ENCODE results near the gene EXOC4. TPM values are rescaled to one million over a fixed set of nuclear protein-coding genes. Genes with fewer than 3 reads are reported as not detected.
A peak's percentile ranks its signal among the peaks of the same experiment; 100 is the strongest.

Gene EXOC4
- total RNA-seq, 2 donors from 2014 or later, result 62.0 to 146 TPM

GRCh38 chr7:133284092-133284491 lies 31.2 kb downstream of the EXOC4 start:
- H3K9me3 ChIP-seq, result no peaks in the 10 kb centered on the region
- intact Hi-C loops (cut with DNase I), result no loop called here
- H3K4me3 ChIP-seq, result no peak overlapping the region
- no peak overlapping the region for H3K27ac ChIP-seq
- DNase-seq (no peak), ATAC-seq (peak; percentile 58)
- TF ChIP-seq CTCF (IDR thresholded peaks at IDR 0.05) (no peak), POLR2A (IDR thresholded peaks at IDR 0.05) (no peak)
- peaks cover 0 to 1% of the 10 kb centered on the region in 2 donors for H3K36me3 ChIP-seq (replicated peaks in 1 of 2; ENCODE audit: insufficient read depth in 1 of 2, low read depth in 2 of 2)
- H3K27me3 ChIP-seq, result no peaks in the 10 kb centered on the region
- peaks cover 7% of the 10 kb centered on the region for H3K4me1 ChIP-seq
- 33 to 43% methylated on average over 2 of the region's 2 CpGs for WGBS, 2 donors

GRCh38 chr7:133288970-133289369 lies 36.1 kb downstream of the EXOC4 start:
- intact Hi-C loops (cut with DNase I), result no loop called here

GRCh38 chr7:133290041-133290440 lies 37.2 kb downstream of the EXOC4 start:
- Histone ChIP-seq H3K4me1 (peaks cover 9% of the 10 kb centered on the region), H3K36me3 (replicated peaks in 1 of 2; ENCODE audit: insufficient read depth in 1 of 2, low read depth in 2 of 2) (no peaks in the 10 kb centered on the region), H3K27me3 (no peaks in the 10 kb centered on the region), H3K27ac (no peak overlapping the region), H3K4me3 (no peak overlapping the region), H3K9me3 (no peaks in the 10 kb centered on the region)
- ATAC-seq, result no peak
- 89 to 95% methylated on average over 1 of the region's 1 CpG for WGBS, 2 donors
- no peak for DNase-seq
- TF ChIP-seq POLR2A (IDR thresholded peaks at IDR 0.05), result no peak
- TF ChIP-seq CTCF (IDR thresholded peaks at IDR 0.05), result no peak
- intact Hi-C loops (cut with DNase I), result no loop called here

More at GRCh38 chr7:133288970-133289369, 36.1 kb downstream of the EXOC4 start:
- no peaks in the 10 kb centered on the region for H3K27me3 ChIP-seq
- H3K4me1 ChIP-seq, result peaks cover 14% of the 10 kb centered on the region
- DNase-seq (no peak), ATAC-seq (no peak)
- 100% methylated on average over 1 of the region's 1 CpG for whole genome bisulfite sequencing, 2 donors
- TF ChIP-seq CTCF (IDR thresholded peaks at IDR 0.05) (no peak), POLR2A (IDR thresholded peaks at IDR 0.05) (no peak)
- no peaks in the 10 kb centered on the region for H3K9me3 ChIP-seq
- H3K27ac ChIP-seq, result no peak overlapping the region
- no peaks in the 10 kb centered on the region for H3K36me3 ChIP-seq (replicated peaks in 1 of 2; ENCODE audit: insufficient read depth in 1 of 2, low read depth in 2 of 2)
- no peak overlapping the region for H3K4me3 ChIP-seq

GRCh38 chr7:133290676-133291333 lies 37.9 kb downstream of the EXOC4 start:
- no peaks in the 10 kb centered on the region for H3K36me3 ChIP-seq (replicated peaks in 1 of 2; ENCODE audit: insufficient read depth in 1 of 2, low read depth in 2 of 2)
- ATAC-seq (no peak), DNase-seq (no peak)
- no peak overlapping the region for H3K27ac ChIP-seq
- TF ChIP-seq POLR2A (IDR thresholded peaks at IDR 0.05) (no peak), CTCF (IDR thresholded peaks at IDR 0.05) (no peak)
- no peaks in the 10 kb centered on the region for H3K27me3 ChIP-seq
- H3K9me3 ChIP-seq, result no peaks in the 10 kb centered on the region
- WGBS, 2 donors, result 92 to 94% methylated on average over 3 of the region's 3 CpGs
- intact Hi-C loops (cut with DNase I), result no loop called here
- peaks cover 16% of the 10 kb centered on the region for H3K4me1 ChIP-seq
- H3K4me3 ChIP-seq, result no peak overlapping the region

GRCh38 chr7:133292631-133293030 lies 39.8 kb downstream of the EXOC4 start:
- no peaks in the 10 kb centered on the region for H3K9me3 ChIP-seq
- intact Hi-C loops (cut with DNase I), result no loop called here
- peaks cover 29% of the 10 kb centered on the region for H3K4me1 ChIP-seq
- TF ChIP-seq CTCF (IDR thresholded peaks at IDR 0.05) (no peak), POLR2A (IDR thresholded peaks at IDR 0.05) (no peak)
- no peak for ATAC-seq
- no peak overlapping the region for H3K4me3 ChIP-seq
- 85 to 98% methylated on average over 1 of the region's 1 CpG for WGBS, 2 donors
- no peaks in the 10 kb centered on the region for H3K36me3 ChIP-seq (replicated peaks in 1 of 2; ENCODE audit: insufficient read depth in 1 of 2, low read depth in 2 of 2)
- no peak for DNase-seq
- H3K27me3 ChIP-seq, result no peaks in the 10 kb centered on the region
- no peak overlapping the region for H3K27ac ChIP-seq
